HEK293 (cell line): ENCODE measurements around the gene LRRC4C.

ENCODE experiments used
- CTCF ChIA-PET: fragments of 350-600 bp; formaldehyde crosslinking; extraction: SDS; loops from one replicate; lab custom pipeline; 2021; ENCODE audit warnings: antibody characterized with exemption; lab: Yijun Ruan, JAX
- POLR2A ChIA-PET: fragments of 300-600 bp; formaldehyde crosslinking; extraction: SDS; loops from one replicate; lab custom pipeline; 2020; ENCODE audit warnings: antibody characterized with exemption, inconsistent platforms; lab: Yijun Ruan, JAX
- H3K27ac ChIP-seq: fragments of 200-500 bp; sonication (Bioruptor generic); 2 replicates; pipeline ENCODE4 v1.5.1; 2014; ENCODE audit warnings: low read depth, low read length, control low read depth, inconsistent platforms; ENCODE audit errors: extremely low read depth
- H3K36me3 ChIP-seq, 2 experiments: fragments of 200-500 bp in 1 of 2; sonication (Bioruptor generic) in 1 of 2; 1 replicate in 1 of 2; 2 replicates in 1 of 2; pipeline ENCODE4 v1.5.1; 2014 to 2017; ENCODE audit warnings: inconsistent platforms in 2 of 2, low read length in 2 of 2; ENCODE audit not compliant: control insufficient read depth in 2 of 2, insufficient read depth in 1 of 2
- H3K4me1 ChIP-seq: fragments of 200-500 bp; sonication (Bioruptor generic); 2 replicates; pipeline ENCODE4 v1.5.1; 2014; ENCODE audit warnings: mild to moderate bottlenecking, low read length, inconsistent platforms; ENCODE audit not compliant: control insufficient read depth, insufficient read depth
- H3K4me3 ChIP-seq: 2 replicates; pipeline ENCODE4 v1.5.1; 2011; ENCODE audit warnings: low read depth, mild to moderate bottlenecking, control low read depth, low read length, moderate library complexity
- H3K9me3 ChIP-seq: fragments of 200-500 bp; sonication (Bioruptor generic); 2 replicates; pipeline ENCODE4 v1.5.1; 2014; ENCODE audit warnings: low read depth, low read length, inconsistent platforms; ENCODE audit not compliant: control insufficient read depth, insufficient read depth
- BCL11B ChIP-seq: fragments of 450-650 bp; formaldehyde crosslinking; IDR thresholded peaks from 2 replicates; pipeline ENCODE4 v1.5.1; 2016; ENCODE audit warnings: low read depth, missing biosample characterization, missing genetic modification characterization
- CTCF ChIP-seq: fragments of 450-650 bp; formaldehyde crosslinking; IDR thresholded peaks from 2 replicates; pipeline ENCODE4 v1.5.1; 2016; ENCODE audit warnings: missing biosample characterization, missing genetic modification characterization
- EGR2 ChIP-seq: fragments of 450-650 bp; formaldehyde crosslinking; IDR thresholded peaks from 2 replicates; pipeline ENCODE4 v1.5.1; 2016; ENCODE audit warnings: low read depth, missing biosample characterization, missing genetic modification characterization
- PRDM10 ChIP-seq: fragments of 450-650 bp; formaldehyde crosslinking; IDR thresholded peaks from 2 replicates; pipeline ENCODE4 v1.5.1; 2016; ENCODE audit warnings: missing biosample characterization, missing genetic modification characterization
- SETDB1 ChIP-seq: IDR thresholded peaks from one replicate; pipeline ENCODE4 v1.6.1; 2017; ENCODE audit warnings: mild to moderate bottlenecking, low read length, moderate library complexity, mixed read lengths; ENCODE audit not compliant: insufficient read length
- SP7 ChIP-seq: fragments of 450-650 bp; formaldehyde crosslinking; IDR thresholded peaks from 2 replicates; pipeline ENCODE4 v1.5.1; 2016; ENCODE audit warnings: missing biosample characterization, missing genetic modification characterization
- ZBTB1 ChIP-seq: fragments of 450-650 bp; formaldehyde crosslinking; IDR thresholded peaks from 2 replicates; pipeline ENCODE4 v1.5.1; 2016; ENCODE audit warnings: missing biosample characterization, missing genetic modification characterization
- ZBTB17 ChIP-seq: fragments of 450-650 bp; formaldehyde crosslinking; IDR thresholded peaks from 2 replicates; pipeline ENCODE4 v1.5.1; 2016; ENCODE audit warnings: missing biosample characterization, missing genetic modification characterization
- ZBTB21 ChIP-seq: fragments of 450-650 bp; formaldehyde crosslinking; IDR thresholded peaks from 2 replicates; pipeline ENCODE4 v1.5.1; 2017; ENCODE audit warnings: missing biosample characterization, missing genetic modification characterization
- ZFHX2 ChIP-seq: fragments of 450-650 bp; formaldehyde crosslinking; conservative IDR thresholded peaks from 2 replicates; pipeline ENCODE4 v1.5.1; 2016; ENCODE audit warnings: missing biosample characterization, missing genetic modification characterization
- ZFP3 ChIP-seq: fragments of 450-650 bp; formaldehyde crosslinking; IDR thresholded peaks from 2 replicates; pipeline ENCODE4 v1.5.1; 2016; ENCODE audit warnings: low read depth, missing biosample characterization, missing genetic modification characterization
- ZIC2 ChIP-seq: fragments of 450-650 bp; formaldehyde crosslinking; IDR thresholded peaks from 2 replicates; pipeline ENCODE4 v1.5.1; 2016; ENCODE audit warnings: missing biosample characterization, missing genetic modification characterization
- ZNF10 ChIP-seq: fragments of 450-650 bp; formaldehyde crosslinking; IDR thresholded peaks from 2 replicates; pipeline ENCODE4 v1.5.1; 2017; ENCODE audit warnings: missing biosample characterization, missing genetic modification characterization
- ZNF121 ChIP-seq: fragments of 450-650 bp; formaldehyde crosslinking; IDR thresholded peaks from 2 replicates; pipeline ENCODE4 v1.5.1; 2016; ENCODE audit warnings: missing biosample characterization, missing genetic modification characterization
- ZNF140 ChIP-seq: fragments of 450-650 bp; formaldehyde crosslinking; IDR thresholded peaks from 2 replicates; pipeline ENCODE4 v1.5.1; 2016; ENCODE audit warnings: missing biosample characterization, missing genetic modification characterization
- ZNF16 ChIP-seq: fragments of 450-650 bp; formaldehyde crosslinking; IDR thresholded peaks from 2 replicates; pipeline ENCODE4 v1.5.1; 2016; ENCODE audit warnings: low read depth, missing biosample characterization, missing genetic modification characterization
- ZNF169 ChIP-seq: fragments of 450-650 bp; formaldehyde crosslinking; IDR thresholded peaks from 2 replicates; pipeline ENCODE4 v1.5.1; 2016; ENCODE audit warnings: missing biosample characterization, missing genetic modification characterization
- ZNF184 ChIP-seq: fragments of 450-650 bp; IDR thresholded peaks from 2 replicates; pipeline ENCODE4 v1.5.1; 2018; ENCODE audit warnings: missing biosample characterization, mild to moderate bottlenecking, missing genetic modification characterization
- ZNF239 ChIP-seq: fragments of 450-650 bp; formaldehyde crosslinking; IDR thresholded peaks from 2 replicates; pipeline ENCODE4 v1.5.1; 2016; ENCODE audit warnings: missing biosample characterization, missing genetic modification characterization
- ZNF394 ChIP-seq: fragments of 450-650 bp; formaldehyde crosslinking; IDR thresholded peaks from 2 replicates; pipeline ENCODE4 v1.5.1; 2016; ENCODE audit warnings: missing biosample characterization, missing genetic modification characterization, mild to moderate bottlenecking, moderate library complexity, borderline replicate concordance
- ZNF629 ChIP-seq: fragments of 450-650 bp; formaldehyde crosslinking; IDR thresholded peaks from 2 replicates; pipeline ENCODE4 v1.5.1; 2017; ENCODE audit warnings: missing biosample characterization, missing genetic modification characterization
- ZNF747 ChIP-seq: fragments of 450-650 bp; formaldehyde crosslinking; IDR thresholded peaks from 2 replicates; pipeline ENCODE4 v1.5.1; 2016; ENCODE audit warnings: missing biosample characterization, missing genetic modification characterization
- ZNF837 ChIP-seq: fragments of 450-650 bp; formaldehyde crosslinking; IDR thresholded peaks from 2 replicates; pipeline ENCODE4 v1.5.1; 2016; ENCODE audit warnings: missing biosample characterization, missing genetic modification characterization
- ZSCAN30 ChIP-seq: fragments of 450-650 bp; IDR thresholded peaks from 2 replicates; pipeline ENCODE4 v1.5.1; 2018; ENCODE audit warnings: missing biosample characterization, mild to moderate bottlenecking, missing genetic modification characterization, moderate library complexity
- TF ChIP-seq, protein P1 (sequence below): fragments of 450-650 bp; formaldehyde crosslinking; IDR thresholded peaks from 2 replicates; pipeline ENCODE4 v1.5.1; 2016; ENCODE audit warnings: missing biosample characterization, missing genetic modification characterization

LRRC4C gene

GRCh38 chr11:40328890-40329614 lies 1130.4 kb downstream of the LRRC4C start:
- POLR2A ChIA-PET = no interaction called here
- no peaks in the 10 kb centered on the region for H3K36me3 ChIP-seq
- H3K27ac ChIP-seq = no peak overlapping the region
- no peaks in the 10 kb centered on the region for H3K4me1 ChIP-seq
- H3K9me3 ChIP-seq = no peaks in the 10 kb centered on the region
- CTCF ChIA-PET = interaction anchor here (0.6 kb wide), 1 partner anchor 35 kb away, joined by 6 read pairs; no protein-coding TSS in a partner anchor
- no peak for TF ChIP-seq ZNF239 (tag by site-specific recombination)
- no peak for TF ChIP-seq BCL11B (tag by site-specific recombination)
- TF ChIP-seq SETDB1 = no peak
- TF ChIP-seq ZNF629 (tag by site-specific recombination) = peak; percentile 65
- TF ChIP-seq SP7 (tag by site-specific recombination) = 0 out of 2 replicates have a peak, but pooled peaks have one; percentile 15
- no peak for TF ChIP-seq ZBTB17 (tag by site-specific recombination)
- no peak for TF ChIP-seq ZIC2 (tag by site-specific recombination)
- no peak for TF ChIP-seq CTCF (tag by site-specific recombination)
- no peak for TF ChIP-seq ZNF140 (tag by site-specific recombination)
- TF ChIP-seq ZBTB21 (tag by site-specific recombination) = peak; percentile 68; the same call in 1 of the 2 replicates
- no peak for TF ChIP-seq ZNF169 (tag by site-specific recombination)
- TF ChIP-seq EGR2 = no peak
- TF ChIP-seq ZNF394 (tag by site-specific recombination) = no peak
- TF ChIP-seq ZNF747 (tag by site-specific recombination) = no peak
- H3K4me3 ChIP-seq = no peak overlapping the region

DNA sequence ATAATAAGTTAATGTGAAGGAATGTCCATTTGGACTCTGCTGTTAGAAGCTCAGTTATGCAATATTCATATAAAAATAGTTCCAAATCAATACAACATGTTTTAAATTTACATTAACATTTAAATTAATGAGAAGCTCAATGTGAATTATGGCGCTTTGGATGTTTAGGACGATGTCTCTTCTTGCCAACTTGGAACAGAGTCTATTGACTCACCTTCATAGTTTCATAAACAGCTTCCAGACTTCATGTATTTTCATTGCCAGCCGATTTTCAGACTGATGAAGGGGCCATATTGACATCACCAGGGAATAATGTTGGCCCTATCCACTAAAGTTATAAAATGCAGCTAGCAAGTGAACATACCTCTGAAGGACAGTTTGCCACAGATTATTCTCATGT lies 1136.2 kb downstream of the LRRC4C start:
- CTCF ChIA-PET = interaction anchor here (1.5 kb wide), 1 partner anchor 29 kb away, joined by 6 read pairs; no protein-coding TSS in a partner anchor
- Histone ChIP-seq H3K4me3 (no peak overlapping the region), H3K4me1 (no peaks in the 10 kb centered on the region), H3K9me3 (no peaks in the 10 kb centered on the region), H3K36me3 (no peaks in the 10 kb centered on the region), H3K27ac (no peak overlapping the region)
- TF ChIP-seq ZNF16 (tag by site-specific recombination) = no peak
- no peak for TF ChIP-seq ZIC2 (tag by site-specific recombination)
- no peak for TF ChIP-seq ZFHX2 (tag by site-specific recombination)
- no peak for TF ChIP-seq PRDM10
- no peak for TF ChIP-seq ZNF121
- TF ChIP-seq ZNF184 = no peak
- TF ChIP-seq, protein P1, sequence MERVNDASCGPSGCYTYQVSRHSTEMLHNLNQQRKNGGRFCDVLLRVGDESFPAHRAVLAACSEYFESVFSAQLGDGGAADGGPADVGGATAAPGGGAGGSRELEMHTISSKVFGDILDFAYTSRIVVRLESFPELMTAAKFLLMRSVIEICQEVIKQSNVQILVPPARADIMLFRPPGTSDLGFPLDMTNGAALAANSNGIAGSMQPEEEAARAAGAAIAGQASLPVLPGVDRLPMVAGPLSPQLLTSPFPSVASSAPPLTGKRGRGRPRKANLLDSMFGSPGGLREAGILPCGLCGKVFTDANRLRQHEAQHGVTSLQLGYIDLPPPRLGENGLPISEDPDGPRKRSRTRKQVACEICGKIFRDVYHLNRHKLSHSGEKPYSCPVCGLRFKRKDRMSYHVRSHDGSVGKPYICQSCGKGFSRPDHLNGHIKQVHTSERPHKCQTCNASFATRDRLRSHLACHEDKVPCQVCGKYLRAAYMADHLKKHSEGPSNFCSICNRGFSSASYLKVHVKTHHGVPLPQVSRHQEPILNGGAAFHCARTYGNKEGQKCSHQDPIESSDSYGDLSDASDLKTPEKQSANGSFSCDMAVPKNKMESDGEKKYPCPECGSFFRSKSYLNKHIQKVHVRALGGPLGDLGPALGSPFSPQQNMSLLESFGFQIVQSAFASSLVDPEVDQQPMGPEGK (tag by site-specific recombination) = no peak
- no peak for TF ChIP-seq ZBTB1 (tag by site-specific recombination)
- TF ChIP-seq ZSCAN30 (tag by site-specific recombination) = no peak
- no peak for TF ChIP-seq ZNF837 (tag by site-specific recombination)
- no peak for TF ChIP-seq ZNF10
- TF ChIP-seq ZFP3 (tag by site-specific recombination) = no peak
- POLR2A ChIA-PET = no interaction called here
